GM12878 (cell line): ENCODE data around the gene NAGK. TPM values are rescaled to one million over a fixed set of nuclear protein-coding genes. Genes with fewer than 3 reads are reported as not detected.
A peak's percentile ranks its signal among the peaks of the same experiment; 100 is the strongest.

Experiments
- ATF3 ChIP-seq: IDR thresholded peaks from 2 replicates; pipeline ENCODE4 v1.6.1; 2011; ENCODE audit warnings: low read depth, mild to moderate bottlenecking, low read length, moderate library complexity, borderline replicate concordance; ENCODE audit errors: extremely low read depth
- ATF7 ChIP-seq: fragments of 450-650 bp; IDR thresholded peaks from 2 replicates; pipeline ENCODE4 v1.6.1; 2016; ENCODE audit warnings: low read depth, mild to moderate bottlenecking
- EZH2 ChIP-seq: IDR thresholded peaks from 2 replicates; pipeline ENCODE4 v1.6.1; 2012; ENCODE audit warnings: low read depth, mild to moderate bottlenecking, control low read depth, inconsistent platforms, low read length, borderline replicate concordance; ENCODE audit not compliant: control insufficient read depth
- HCFC1 ChIP-seq: fragments of 150-350 bp; IDR thresholded peaks from 2 replicates; pipeline ENCODE4 v1.6.1; 2014; ENCODE audit warnings: low read length
- HDGF ChIP-seq: fragments of 450-650 bp; IDR thresholded peaks from 2 replicates; pipeline ENCODE4 v1.6.1; 2016; ENCODE audit warnings: antibody characterized with exemption
- MTA3 ChIP-seq: IDR thresholded peaks from 2 replicates; pipeline ENCODE4 v1.6.1; 2012; ENCODE audit warnings: low read length, inconsistent platforms, borderline replicate concordance
- NFYA ChIP-seq: IDR thresholded peaks from 2 replicates; pipeline ENCODE4 v1.6.1; 2011; ENCODE audit warnings: low read depth, mild to moderate bottlenecking, low read length, improper control_type of control experiment, borderline replicate concordance
- NKRF ChIP-seq: fragments of 450-650 bp; conservative IDR thresholded peaks from 2 replicates; pipeline ENCODE4 v1.6.1; 2017; ENCODE audit warnings: mild to moderate bottlenecking, moderate library complexity
- PAX5 ChIP-seq: IDR thresholded peaks from 2 replicates; pipeline ENCODE4 v1.6.1; 2011; ENCODE audit warnings: low read depth, low read length, borderline replicate concordance
- PML ChIP-seq: IDR thresholded peaks from 2 replicates; pipeline ENCODE4 v1.6.1; 2012; ENCODE audit warnings: low read length, inconsistent platforms
- SP1 ChIP-seq: IDR thresholded peaks from one replicate; pipeline ENCODE4 v1.6.1; 2011; ENCODE audit warnings: low read depth, low read length
- SREBF1 ChIP-seq: IDR thresholded peaks from 2 replicates; pipeline ENCODE4 v1.6.1; 2012; ENCODE audit warnings: mild to moderate bottlenecking, low read length
- polyA plus RNA-seq, 11 experiments: library from polyadenylated mRNA; depleted of rRNA in 4 of 11; unstranded in 6 of 11; stranded (reverse) in 5 of 11; fragments of >200 nt; fragmentation: Nextera tagmentation in 4 of 11; fragmentation: Illumina TruSeq in 1 of 11; extraction: Ambion mirVana in 4 of 11; extraction: Trizol in 1 of 11; gene quantifications; 1 replicate in 1 of 11; 2 replicates in 10 of 11; pipeline versions ENCODE4 v1.2.1 to v1.2.3, GENCODE V29; 2011 to 2016; ENCODE audit warnings: inconsistent platforms in 2 of 11, missing spikeins in 2 of 11, low read depth in 1 of 11
- total RNA-seq, 4 experiments: library from RNA; depleted of rRNA in 3 of 4; stranded (reverse); fragments of >200 nt in 3 of 4; fragmentation: Illumina TruSeq in 1 of 4; extraction: Trizol in 1 of 4; gene quantifications; 2 replicates each; pipeline versions ENCODE4 v1.2.1 to v1.2.3, GENCODE V29; 2013 to 2021
- TF ChIP-seq, protein P1 (sequence below): IDR thresholded peaks from 2 replicates; pipeline ENCODE4 v1.6.1; 2012; ENCODE audit warnings: improper control_type of control experiment, low read depth, low read length; ENCODE audit not compliant: insufficient replicate concordance
- TF ChIP-seq, protein P2 (sequence below): fragments of 450-650 bp; IDR thresholded peaks from 2 replicates; pipeline ENCODE4 v1.6.1; 2017; ENCODE audit warnings: low read depth, mild to moderate bottlenecking, moderate library complexity
- TF ChIP-seq, protein P3 (sequence below): IDR thresholded peaks from 2 replicates; pipeline ENCODE4 v1.6.1; 2011; ENCODE audit warnings: borderline replicate concordance, low read depth, mild to moderate bottlenecking, moderate library complexity, low read length; ENCODE audit not compliant: insufficient read depth, poor library complexity, severe bottlenecking
- TF ChIP-seq, protein P4 (sequence below): IDR thresholded peaks from 2 replicates; pipeline ENCODE4 v1.6.1; 2012; ENCODE audit warnings: low read depth, low read length, improper control_type of control experiment

Gene NAGK
- total and polyA plus RNA-seq, 10 of the 15 experiments (the other 5 are each of a cell fraction or from before 2014, with no cell fraction given): 67.7 to 137 (median 115) TPM

GRCh38 chr2:71068218-71069035 is at the start of gene NAGK (continued):
- TF ChIP-seq, protein P1, sequence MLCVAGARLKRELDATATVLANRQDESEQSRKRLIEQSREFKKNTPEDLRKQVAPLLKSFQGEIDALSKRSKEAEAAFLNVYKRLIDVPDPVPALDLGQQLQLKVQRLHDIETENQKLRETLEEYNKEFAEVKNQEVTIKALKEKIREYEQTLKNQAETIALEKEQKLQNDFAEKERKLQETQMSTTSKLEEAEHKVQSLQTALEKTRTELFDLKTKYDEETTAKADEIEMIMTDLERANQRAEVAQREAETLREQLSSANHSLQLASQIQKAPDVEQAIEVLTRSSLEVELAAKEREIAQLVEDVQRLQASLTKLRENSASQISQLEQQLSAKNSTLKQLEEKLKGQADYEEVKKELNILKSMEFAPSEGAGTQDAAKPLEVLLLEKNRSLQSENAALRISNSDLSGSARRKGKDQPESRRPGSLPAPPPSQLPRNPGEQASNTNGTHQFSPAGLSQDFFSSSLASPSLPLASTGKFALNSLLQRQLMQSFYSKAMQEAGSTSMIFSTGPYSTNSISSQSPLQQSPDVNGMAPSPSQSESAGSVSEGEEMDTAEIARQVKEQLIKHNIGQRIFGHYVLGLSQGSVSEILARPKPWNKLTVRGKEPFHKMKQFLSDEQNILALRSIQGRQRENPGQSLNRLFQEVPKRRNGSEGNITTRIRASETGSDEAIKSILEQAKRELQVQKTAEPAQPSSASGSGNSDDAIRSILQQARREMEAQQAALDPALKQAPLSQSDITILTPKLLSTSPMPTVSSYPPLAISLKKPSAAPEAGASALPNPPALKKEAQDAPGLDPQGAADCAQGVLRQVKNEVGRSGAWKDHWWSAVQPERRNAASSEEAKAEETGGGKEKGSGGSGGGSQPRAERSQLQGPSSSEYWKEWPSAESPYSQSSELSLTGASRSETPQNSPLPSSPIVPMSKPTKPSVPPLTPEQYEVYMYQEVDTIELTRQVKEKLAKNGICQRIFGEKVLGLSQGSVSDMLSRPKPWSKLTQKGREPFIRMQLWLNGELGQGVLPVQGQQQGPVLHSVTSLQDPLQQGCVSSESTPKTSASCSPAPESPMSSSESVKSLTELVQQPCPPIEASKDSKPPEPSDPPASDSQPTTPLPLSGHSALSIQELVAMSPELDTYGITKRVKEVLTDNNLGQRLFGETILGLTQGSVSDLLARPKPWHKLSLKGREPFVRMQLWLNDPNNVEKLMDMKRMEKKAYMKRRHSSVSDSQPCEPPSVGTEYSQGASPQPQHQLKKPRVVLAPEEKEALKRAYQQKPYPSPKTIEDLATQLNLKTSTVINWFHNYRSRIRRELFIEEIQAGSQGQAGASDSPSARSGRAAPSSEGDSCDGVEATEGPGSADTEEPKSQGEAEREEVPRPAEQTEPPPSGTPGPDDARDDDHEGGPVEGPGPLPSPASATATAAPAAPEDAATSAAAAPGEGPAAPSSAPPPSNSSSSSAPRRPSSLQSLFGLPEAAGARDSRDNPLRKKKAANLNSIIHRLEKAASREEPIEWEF: no peak
- TF ChIP-seq SREBF1 (no peak), PAX5 (0 out of 2 replicates have a peak, but pooled peaks have one; percentile 15), ATF3 (peak; percentile 74; the same call in 1 of the 2 replicates), SP1 (no peak), MTA3 (no peak), PML (no peak), ATF7 (0 out of 2 replicates have a peak, but pooled peaks have one; percentile 42), NKRF (peak; percentile 97), NFYA (no peak), EZH2 (no peak), HDGF (peak; percentile 96), HCFC1 (peak; percentile 62)
- TF ChIP-seq, protein P2, sequence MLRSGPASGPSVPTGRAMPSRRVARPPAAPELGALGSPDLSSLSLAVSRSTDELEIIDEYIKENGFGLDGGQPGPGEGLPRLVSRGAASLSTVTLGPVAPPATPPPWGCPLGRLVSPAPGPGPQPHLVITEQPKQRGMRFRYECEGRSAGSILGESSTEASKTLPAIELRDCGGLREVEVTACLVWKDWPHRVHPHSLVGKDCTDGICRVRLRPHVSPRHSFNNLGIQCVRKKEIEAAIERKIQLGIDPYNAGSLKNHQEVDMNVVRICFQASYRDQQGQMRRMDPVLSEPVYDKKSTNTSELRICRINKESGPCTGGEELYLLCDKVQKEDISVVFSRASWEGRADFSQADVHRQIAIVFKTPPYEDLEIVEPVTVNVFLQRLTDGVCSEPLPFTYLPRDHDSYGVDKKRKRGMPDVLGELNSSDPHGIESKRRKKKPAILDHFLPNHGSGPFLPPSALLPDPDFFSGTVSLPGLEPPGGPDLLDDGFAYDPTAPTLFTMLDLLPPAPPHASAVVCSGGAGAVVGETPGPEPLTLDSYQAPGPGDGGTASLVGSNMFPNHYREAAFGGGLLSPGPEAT: peak; percentile 61; the same call in 1 of the 2 replicates
- TF ChIP-seq, protein P3, sequence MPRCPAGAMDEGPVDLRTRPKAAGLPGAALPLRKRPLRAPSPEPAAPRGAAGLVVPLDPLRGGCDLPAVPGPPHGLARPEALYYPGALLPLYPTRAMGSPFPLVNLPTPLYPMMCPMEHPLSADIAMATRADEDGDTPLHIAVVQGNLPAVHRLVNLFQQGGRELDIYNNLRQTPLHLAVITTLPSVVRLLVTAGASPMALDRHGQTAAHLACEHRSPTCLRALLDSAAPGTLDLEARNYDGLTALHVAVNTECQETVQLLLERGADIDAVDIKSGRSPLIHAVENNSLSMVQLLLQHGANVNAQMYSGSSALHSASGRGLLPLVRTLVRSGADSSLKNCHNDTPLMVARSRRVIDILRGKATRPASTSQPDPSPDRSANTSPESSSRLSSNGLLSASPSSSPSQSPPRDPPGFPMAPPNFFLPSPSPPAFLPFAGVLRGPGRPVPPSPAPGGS: peak; percentile 49
- TF ChIP-seq, protein P4, sequence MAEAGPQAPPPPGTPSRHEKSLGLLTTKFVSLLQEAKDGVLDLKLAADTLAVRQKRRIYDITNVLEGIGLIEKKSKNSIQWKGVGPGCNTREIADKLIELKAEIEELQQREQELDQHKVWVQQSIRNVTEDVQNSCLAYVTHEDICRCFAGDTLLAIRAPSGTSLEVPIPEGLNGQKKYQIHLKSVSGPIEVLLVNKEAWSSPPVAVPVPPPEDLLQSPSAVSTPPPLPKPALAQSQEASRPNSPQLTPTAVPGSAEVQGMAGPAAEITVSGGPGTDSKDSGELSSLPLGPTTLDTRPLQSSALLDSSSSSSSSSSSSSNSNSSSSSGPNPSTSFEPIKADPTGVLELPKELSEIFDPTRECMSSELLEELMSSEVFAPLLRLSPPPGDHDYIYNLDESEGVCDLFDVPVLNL: peak; percentile 66; the same call in 1 of the 2 replicates
